GM23338 (cell line): ENCODE data around the gene SRMS. TPM values are rescaled to one million over a fixed set of nuclear protein-coding genes. Genes with fewer than 3 reads are reported as not detected.

Source experiments
- ATAC-seq: fragments of 200-7000 bp; cut with Tn5 transposase; 3 replicates; pipeline ENCODE4 v1.9.1; 2020
- DNase-seq: peaks from one replicate; pipeline ENCODE4 v3.0.0-alpha.2; 2015; ENCODE audit warnings: low spot score
- H2AFZ ChIP-seq: fragments of 200-600 bp; sonication (generic); 2 replicates; pipeline ENCODE4 v1.8.0; 2016; ENCODE audit warnings: antibody characterized with exemption, mild to moderate bottlenecking, moderate library complexity
- H3F3A ChIP-seq: fragments of 200-600 bp; sonication (generic); replicated peaks from 2 replicates; pipeline ENCODE4 v1.8.0; 2017; ENCODE audit warnings: antibody characterized with exemption, mixed run types, low read depth
- H3K27ac ChIP-seq: fragments of 200-600 bp; sonication (generic); 2 replicates; pipeline ENCODE4 v1.6.1; 2016; ENCODE audit warnings: low read depth
- H3K27me3 ChIP-seq: fragments of 200-600 bp; sonication (generic); 2 replicates; pipeline ENCODE4 v1.8.0; 2016; ENCODE audit warnings: mild to moderate bottlenecking, mixed run types, moderate library complexity; ENCODE audit not compliant: insufficient read depth
- H3K36me3 ChIP-seq: fragments of 200-600 bp; sonication (generic); 2 replicates; pipeline ENCODE4 v1.8.0; 2016; ENCODE audit warnings: mild to moderate bottlenecking; ENCODE audit not compliant: insufficient read depth
- H3K4me1 ChIP-seq: fragments of 200-600 bp; sonication (generic); 2 replicates; pipeline ENCODE4 v1.8.0; 2016; ENCODE audit warnings: mild to moderate bottlenecking, moderate library complexity; ENCODE audit not compliant: insufficient read depth
- H3K4me2 ChIP-seq: fragments of 200-600 bp; sonication (generic); 2 replicates; pipeline ENCODE4 v1.7.1; 2017; ENCODE audit warnings: mixed run types
- H3K4me3 ChIP-seq: fragments of 200-600 bp; sonication (generic); 2 replicates; pipeline ENCODE4 v1.6.1; 2016; ENCODE audit warnings: mixed run types
- H3K79me2 ChIP-seq: fragments of 200-600 bp; sonication (generic); replicated peaks from 2 replicates; pipeline ENCODE4 v1.8.0; 2017; ENCODE audit warnings: mild to moderate bottlenecking; ENCODE audit not compliant: insufficient read depth
- H3K9me2 ChIP-seq: fragments of 200-600 bp; sonication (generic); 2 replicates; pipeline ENCODE4 v1.8.0; 2017; ENCODE audit not compliant: insufficient read depth
- H4K20me1 ChIP-seq: fragments of 200-600 bp; sonication (generic); replicated peaks from 2 replicates; pipeline ENCODE4 v1.8.0; 2017; ENCODE audit warnings: mild to moderate bottlenecking; ENCODE audit not compliant: insufficient read depth
- H3K27ac Mint-ChIP-seq: 2 replicates; pipeline ENCODE4 v1.8.0; 2020; ENCODE audit warnings: inconsistent platforms, mild to moderate bottlenecking, moderate library complexity, mixed read lengths
- H3K27me3 Mint-ChIP-seq: 3 replicates; pipeline ENCODE4 v1.8.0; 2022; ENCODE audit warnings: low read depth, mild to moderate bottlenecking, moderate library complexity, mixed read lengths, inconsistent platforms; ENCODE audit not compliant: insufficient read depth, poor library complexity
- H3K36me3 Mint-ChIP-seq: 3 replicates; pipeline ENCODE4 v1.8.0; 2021; ENCODE audit warnings: low read depth, mild to moderate bottlenecking, inconsistent platforms, moderate library complexity, mixed read lengths
- H3K4me1 Mint-ChIP-seq: 3 replicates; pipeline ENCODE4 v1.8.0; 2020; ENCODE audit warnings: mild to moderate bottlenecking, inconsistent platforms, mixed read lengths
- H3K4me3 Mint-ChIP-seq: 3 replicates; pipeline ENCODE4 v1.8.0; 2021; ENCODE audit warnings: moderate library complexity, mild to moderate bottlenecking, inconsistent platforms, mixed read lengths
- H3K9me3 Mint-ChIP-seq: 3 replicates; pipeline ENCODE4 v1.8.0; 2020; ENCODE audit warnings: moderate library complexity, mild to moderate bottlenecking, inconsistent platforms, mixed read lengths
- EZH2 ChIP-seq: fragments of 200-600 bp; sonication (generic); IDR thresholded peaks from one replicate; pipeline ENCODE4 v1.8.0; 2017; ENCODE audit warnings: antibody characterized with exemption, mild to moderate bottlenecking, low read depth; ENCODE audit not compliant: unreplicated experiment
- JUNB ChIP-seq: IDR thresholded peaks from one replicate; pipeline ENCODE4 v1.6.1; 2016; ENCODE audit warnings: antibody characterized with exemption; ENCODE audit not compliant: unreplicated experiment
- REST ChIP-seq: IDR thresholded peaks from one replicate; pipeline ENCODE4 v1.6.1; 2018; ENCODE audit warnings: antibody characterized with exemption; ENCODE audit not compliant: unreplicated experiment
- STAT1 ChIP-seq: IDR thresholded peaks from one replicate; pipeline ENCODE4 v1.6.1; 2016; ENCODE audit warnings: antibody characterized with exemption; ENCODE audit not compliant: unreplicated experiment
- ZNF114 ChIP-seq: fragments of 250-450 bp; sonication (Bioruptor Pico); IDR thresholded peaks from 2 replicates; pipeline ENCODE4 v1.5.0; 2020; ENCODE audit warnings: mild to moderate bottlenecking, moderate library complexity
- ZNF331 ChIP-seq: fragments of 250-450 bp; sonication (Bioruptor Pico); IDR thresholded peaks from 2 replicates; pipeline ENCODE4 v1.5.0; 2020; ENCODE audit warnings: low read depth, mild to moderate bottlenecking, moderate library complexity
- polyA plus RNA-seq: library from polyadenylated mRNA; unstranded; fragments of >200 nt; fragmentation: Nextera tagmentation; extraction: Ambion mirVana; gene quantifications from 2 replicates; pipeline ENCODE4 v1.2.1, GENCODE V29; 2016
- total RNA-seq: library from RNA; depleted of rRNA; stranded (reverse); fragments of >200 nt; shearing (Covaris generic); gene quantifications from 2 replicates; pipeline ENCODE4 v1.2.3, GENCODE V29; 2014
- TF ChIP-seq, protein P1 (sequence below): fragments of 250-450 bp; sonication (Bioruptor Pico); IDR thresholded peaks from 2 replicates; pipeline ENCODE4 v1.5.0; 2020; ENCODE audit warnings: mild to moderate bottlenecking, moderate library complexity
- TF ChIP-seq, protein P2 (sequence below): IDR thresholded peaks from 2 replicates; pipeline ENCODE4 v1.6.1; 2016; ENCODE audit warnings: antibody characterized with exemption
- TF ChIP-seq, protein P3 (sequence below), 2 experiments: fragments of 200-600 bp in 1 of 2; sonication (generic) in 1 of 2; conservative IDR thresholded peaks; 2 replicates each; pipeline versions ENCODE4 v1.5.1 to v1.6.1; 2016 to 2017; ENCODE audit warnings: antibody characterized with exemption in 2 of 2, low read depth in 2 of 2, mild to moderate bottlenecking in 2 of 2, moderate library complexity in 1 of 2

SRMS gene
- total and polyA plus RNA-seq, 2 experiments from 2014 or later, result 0.23 to 0.59 TPM

GRCh38 chr20:63492518-63492917 lies 55.0 kb downstream of the SRMS start (continued):
- TF ChIP-seq, protein P1, sequence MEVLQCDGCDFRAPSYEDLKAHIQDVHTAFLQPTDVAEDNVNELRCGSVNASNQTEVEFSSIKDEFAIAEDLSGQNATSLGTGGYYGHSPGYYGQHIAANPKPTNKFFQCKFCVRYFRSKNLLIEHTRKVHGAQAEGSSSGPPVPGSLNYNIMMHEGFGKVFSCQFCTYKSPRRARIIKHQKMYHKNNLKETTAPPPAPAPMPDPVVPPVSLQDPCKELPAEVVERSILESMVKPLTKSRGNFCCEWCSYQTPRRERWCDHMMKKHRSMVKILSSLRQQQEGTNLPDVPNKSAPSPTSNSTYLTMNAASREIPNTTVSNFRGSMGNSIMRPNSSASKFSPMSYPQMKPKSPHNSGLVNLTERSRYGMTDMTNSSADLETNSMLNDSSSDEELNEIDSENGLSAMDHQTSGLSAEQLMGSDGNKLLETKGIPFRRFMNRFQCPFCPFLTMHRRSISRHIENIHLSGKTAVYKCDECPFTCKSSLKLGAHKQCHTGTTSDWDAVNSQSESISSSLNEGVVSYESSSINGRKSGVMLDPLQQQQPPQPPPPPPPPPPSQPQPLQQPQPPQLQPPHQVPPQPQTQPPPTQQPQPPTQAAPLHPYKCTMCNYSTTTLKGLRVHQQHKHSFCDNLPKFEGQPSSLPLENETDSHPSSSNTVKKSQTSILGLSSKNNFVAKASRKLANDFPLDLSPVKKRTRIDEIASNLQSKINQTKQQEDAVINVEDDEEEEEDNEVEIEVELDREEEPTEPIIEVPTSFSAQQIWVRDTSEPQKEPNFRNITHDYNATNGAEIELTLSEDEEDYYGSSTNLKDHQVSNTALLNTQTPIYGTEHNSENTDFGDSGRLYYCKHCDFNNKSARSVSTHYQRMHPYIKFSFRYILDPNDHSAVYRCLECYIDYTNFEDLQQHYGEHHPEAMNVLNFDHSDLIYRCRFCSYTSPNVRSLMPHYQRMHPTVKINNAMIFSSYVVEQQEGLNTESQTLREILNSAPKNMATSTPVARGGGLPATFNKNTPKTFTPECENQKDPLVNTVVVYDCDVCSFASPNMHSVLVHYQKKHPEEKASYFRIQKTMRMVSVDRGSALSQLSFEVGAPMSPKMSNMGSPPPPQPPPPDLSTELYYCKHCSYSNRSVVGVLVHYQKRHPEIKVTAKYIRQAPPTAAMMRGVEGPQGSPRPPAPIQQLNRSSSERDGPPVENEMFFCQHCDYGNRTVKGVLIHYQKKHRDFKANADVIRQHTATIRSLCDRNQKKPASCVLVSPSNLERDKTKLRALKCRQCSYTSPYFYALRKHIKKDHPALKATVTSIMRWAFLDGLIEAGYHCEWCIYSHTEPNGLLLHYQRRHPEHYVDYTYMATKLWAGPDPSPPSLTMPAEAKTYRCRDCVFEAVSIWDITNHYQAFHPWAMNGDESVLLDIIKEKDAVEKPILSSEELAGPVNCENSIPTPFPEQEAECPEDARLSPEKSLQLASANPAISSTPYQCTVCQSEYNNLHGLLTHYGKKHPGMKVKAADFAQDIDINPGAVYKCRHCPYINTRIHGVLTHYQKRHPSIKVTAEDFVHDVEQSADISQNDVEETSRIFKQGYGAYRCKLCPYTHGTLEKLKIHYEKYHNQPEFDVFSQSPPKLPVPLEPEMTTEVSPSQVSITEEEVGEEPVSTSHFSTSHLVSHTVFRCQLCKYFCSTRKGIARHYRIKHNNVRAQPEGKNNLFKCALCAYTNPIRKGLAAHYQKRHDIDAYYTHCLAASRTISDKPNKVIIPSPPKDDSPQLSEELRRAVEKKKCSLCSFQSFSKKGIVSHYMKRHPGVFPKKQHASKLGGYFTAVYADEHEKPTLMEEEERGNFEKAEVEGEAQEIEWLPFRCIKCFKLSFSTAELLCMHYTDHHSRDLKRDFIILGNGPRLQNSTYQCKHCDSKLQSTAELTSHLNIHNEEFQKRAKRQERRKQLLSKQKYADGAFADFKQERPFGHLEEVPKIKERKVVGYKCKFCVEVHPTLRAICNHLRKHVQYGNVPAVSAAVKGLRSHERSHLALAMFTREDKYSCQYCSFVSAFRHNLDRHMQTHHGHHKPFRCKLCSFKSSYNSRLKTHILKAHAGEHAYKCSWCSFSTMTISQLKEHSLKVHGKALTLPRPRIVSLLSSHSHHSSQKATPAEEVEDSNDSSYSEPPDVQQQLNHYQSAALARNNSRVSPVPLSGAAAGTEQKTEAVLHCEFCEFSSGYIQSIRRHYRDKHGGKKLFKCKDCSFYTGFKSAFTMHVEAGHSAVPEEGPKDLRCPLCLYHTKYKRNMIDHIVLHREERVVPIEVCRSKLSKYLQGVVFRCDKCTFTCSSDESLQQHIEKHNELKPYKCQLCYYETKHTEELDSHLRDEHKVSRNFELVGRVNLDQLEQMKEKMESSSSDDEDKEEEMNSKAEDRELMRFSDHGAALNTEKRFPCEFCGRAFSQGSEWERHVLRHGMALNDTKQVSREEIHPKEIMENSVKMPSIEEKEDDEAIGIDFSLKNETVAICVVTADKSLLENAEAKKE (CRISPR knock-in tag), result no peak
- TF ChIP-seq ZNF331, result no peak
- TF ChIP-seq JUNB, result no peak
- TF ChIP-seq, protein P2, sequence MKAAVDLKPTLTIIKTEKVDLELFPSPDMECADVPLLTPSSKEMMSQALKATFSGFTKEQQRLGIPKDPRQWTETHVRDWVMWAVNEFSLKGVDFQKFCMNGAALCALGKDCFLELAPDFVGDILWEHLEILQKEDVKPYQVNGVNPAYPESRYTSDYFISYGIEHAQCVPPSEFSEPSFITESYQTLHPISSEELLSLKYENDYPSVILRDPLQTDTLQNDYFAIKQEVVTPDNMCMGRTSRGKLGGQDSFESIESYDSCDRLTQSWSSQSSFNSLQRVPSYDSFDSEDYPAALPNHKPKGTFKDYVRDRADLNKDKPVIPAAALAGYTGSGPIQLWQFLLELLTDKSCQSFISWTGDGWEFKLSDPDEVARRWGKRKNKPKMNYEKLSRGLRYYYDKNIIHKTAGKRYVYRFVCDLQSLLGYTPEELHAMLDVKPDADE, result no peak
- no peak for TF ChIP-seq ZNF114 (CRISPR knock-in tag)
- TF ChIP-seq STAT1, result no peak

DNA sequence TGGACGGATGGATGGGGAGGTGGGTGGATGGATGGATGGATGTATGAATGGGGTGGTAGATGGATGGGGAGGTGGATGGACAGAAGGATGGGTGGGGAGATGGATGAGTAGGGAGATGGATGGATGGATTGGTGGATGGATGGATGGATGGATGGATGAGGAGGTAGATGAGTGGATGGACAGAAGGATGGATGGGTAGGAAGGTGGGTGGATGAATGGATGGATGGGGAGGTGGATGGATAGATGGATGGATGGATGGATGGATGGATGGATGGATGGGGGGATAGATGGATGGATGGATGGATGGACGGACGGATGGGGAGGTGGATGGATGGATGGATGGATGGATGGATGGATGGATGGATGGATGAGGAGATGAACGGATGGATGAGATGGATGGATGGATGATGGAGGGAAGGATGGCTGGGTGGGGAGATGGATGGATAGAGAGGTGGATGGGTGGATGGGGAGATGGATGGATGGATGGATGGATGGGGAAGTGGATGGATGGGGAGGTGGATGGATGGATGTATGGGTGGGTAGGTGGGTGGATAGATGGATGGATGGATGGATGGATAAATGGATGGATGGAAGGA lies 55.8 kb downstream of the SRMS start:
- H3K36me3 Mint-ChIP-seq, result peaks cover 17% of the 10 kb centered on the region
- H3K4me3 ChIP-seq, result no peak overlapping the region
- DNase-seq, result no peak
- no peaks in the 10 kb centered on the region for H3K36me3 ChIP-seq
- peaks cover 3% of the 10 kb centered on the region; the same call in 1 of the 3 replicates for H3K9me3 Mint-ChIP-seq
- H2AFZ ChIP-seq, result no peak overlapping the region
- peaks cover 6% of the 10 kb centered on the region; the same call in 1 of the 2 replicates for H3K4me1 ChIP-seq
- peaks cover 3% of the 10 kb centered on the region; the same call in 2 of the 3 replicates for H3K4me1 Mint-ChIP-seq
- no peak overlapping the region for H3K27ac Mint-ChIP-seq
- H3K27me3 ChIP-seq, result peaks cover 33% of the 10 kb centered on the region
- H3K27ac ChIP-seq, result no peak overlapping the region
- H3K79me2 ChIP-seq, result no peaks in the 10 kb centered on the region
- peaks cover 26% of the 10 kb centered on the region for H3K27me3 Mint-ChIP-seq
- H3K9me2 ChIP-seq, result 0 out of 2 replicates have a peak, but pooled peaks cover 5% of the 10 kb centered on the region
- no peak overlapping the region for H3K4me2 ChIP-seq
- H3K4me3 Mint-ChIP-seq, result no peak overlapping the region
- H3F3A ChIP-seq, result no peaks in the 10 kb centered on the region
- ATAC-seq, result no peak
- H4K20me1 ChIP-seq, result no peaks in the 10 kb centered on the region
- TF ChIP-seq, protein P3, sequence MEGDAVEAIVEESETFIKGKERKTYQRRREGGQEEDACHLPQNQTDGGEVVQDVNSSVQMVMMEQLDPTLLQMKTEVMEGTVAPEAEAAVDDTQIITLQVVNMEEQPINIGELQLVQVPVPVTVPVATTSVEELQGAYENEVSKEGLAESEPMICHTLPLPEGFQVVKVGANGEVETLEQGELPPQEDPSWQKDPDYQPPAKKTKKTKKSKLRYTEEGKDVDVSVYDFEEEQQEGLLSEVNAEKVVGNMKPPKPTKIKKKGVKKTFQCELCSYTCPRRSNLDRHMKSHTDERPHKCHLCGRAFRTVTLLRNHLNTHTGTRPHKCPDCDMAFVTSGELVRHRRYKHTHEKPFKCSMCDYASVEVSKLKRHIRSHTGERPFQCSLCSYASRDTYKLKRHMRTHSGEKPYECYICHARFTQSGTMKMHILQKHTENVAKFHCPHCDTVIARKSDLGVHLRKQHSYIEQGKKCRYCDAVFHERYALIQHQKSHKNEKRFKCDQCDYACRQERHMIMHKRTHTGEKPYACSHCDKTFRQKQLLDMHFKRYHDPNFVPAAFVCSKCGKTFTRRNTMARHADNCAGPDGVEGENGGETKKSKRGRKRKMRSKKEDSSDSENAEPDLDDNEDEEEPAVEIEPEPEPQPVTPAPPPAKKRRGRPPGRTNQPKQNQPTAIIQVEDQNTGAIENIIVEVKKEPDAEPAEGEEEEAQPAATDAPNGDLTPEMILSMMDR (conservative IDR thresholded peaks at IDR 0.05; ENCODE audit: low read depth in 2 of 2), result no peak
- TF ChIP-seq, protein P2, result no peak
- TF ChIP-seq EZH2 (no peak), REST (no peak), ZNF114 (CRISPR knock-in tag) (no peak), ZNF331 (no peak), STAT1 (no peak)
